ENCODE results near the gene INAFM1. TPM values are rescaled to one million over a fixed set of nuclear protein-coding genes. Genes with fewer than 3 reads are reported as not detected.

The INAFM1 gene
- total RNA-seq, 2 experiments from 2014 or later: 12.4 to 13.7 TPM

GRCh38 chr19:47230921-47231214 is 43.8 kb upstream of the INAFM1 start, which contains the start of gene BBC3:
BBC3 (minus strand) TSS chr19:47231199; CDS start chr19:47228431, 2,768 bp downstream.
- ChIA-PET CTCF (no interaction called here), POLR2A (no interaction called here)
- DNase-seq: no peak
- no peaks in the 10 kb centered on the region for H3K9me3 Mint-ChIP-seq
- H3K27ac Mint-ChIP-seq: peak within 1 kb of the TSS; percentile 63
- no peaks in the 10 kb centered on the region for H3K36me3 Mint-ChIP-seq
- peaks cover 24% of the 10 kb centered on the region for H3K4me1 Mint-ChIP-seq (ENCODE audit: low read depth)
- no peaks in the 10 kb centered on the region for H3K27me3 Mint-ChIP-seq
- peak within 1 kb of the TSS; percentile 71 for H3K4me3 Mint-ChIP-seq
- intact Hi-C loops (cut with micrococcal nuclease): loop anchor here (1.0 kb wide), 1 partner anchor 13 kb away; no protein-coding TSS in a partner anchor

GRCh38 chr19:47231215-47232054 is 43.2 kb upstream of the INAFM1 start:
- Mint-ChIP-seq H3K9me3 (no peaks in the 10 kb centered on the region), H3K36me3 (no peaks in the 10 kb centered on the region), H3K27me3 (no peaks in the 10 kb centered on the region), H3K4me3 (peak overlapping the region; percentile 71), H3K4me1 (ENCODE audit: low read depth) (peaks cover 24% of the 10 kb centered on the region), H3K27ac (peak overlapping the region; percentile 63)
- peak; percentile 93 for DNase-seq
- ChIA-PET POLR2A (interaction anchor here (1.4 kb wide), 1 partner anchor 13 kb away, joined by 5 read pairs; no protein-coding TSS in a partner anchor), CTCF (interaction anchor here (1.4 to 2.2 kb wide), 3 partner anchors 13 to 218 kb away, joined by 4 to 33 read pairs (median 7); no protein-coding TSS in a partner anchor)
- intact Hi-C loops (cut with micrococcal nuclease): loop anchor here (1.0 kb wide), 1 partner anchor 13 kb away; no protein-coding TSS in a partner anchor

GRCh38 chr19:47232422-47233211 is 42.1 kb upstream of the INAFM1 start:
- H3K36me3 Mint-ChIP-seq: no peaks in the 10 kb centered on the region
- H3K27me3 Mint-ChIP-seq: no peaks in the 10 kb centered on the region
- H3K27ac Mint-ChIP-seq: peak overlapping the region; percentile 74
- ChIA-PET CTCF (interaction anchor here (0.8 to 2.2 kb wide), 5 partner anchors 12 to 219 kb away, joined by 3 to 33 read pairs (median 4); partner anchors contain the start of gene CCDC9), POLR2A (interaction anchor here (1.0 to 1.4 kb wide), 5 partner anchors 10 to 102 kb away, joined by 3 to 5 read pairs (median 4); partner anchors contain the start of gene SAE1)
- H3K4me1 Mint-ChIP-seq (ENCODE audit: low read depth): peaks cover 20% of the 10 kb centered on the region
- H3K4me3 Mint-ChIP-seq: peak overlapping the region; percentile 71
- DNase-seq: peak; percentile 61
- intact Hi-C loops (cut with micrococcal nuclease): no loop called here
- H3K9me3 Mint-ChIP-seq: no peaks in the 10 kb centered on the region

- Mint-ChIP-seq H3K4me3 (no peak overlapping the region), H3K36me3 (no peaks in the 10 kb centered on the region), H3K4me1 (ENCODE audit: low read depth) (peaks cover 30% of the 10 kb centered on the region), H3K9me3 (no peaks in the 10 kb centered on the region), H3K27me3 (peaks cover 1% of the 10 kb centered on the region), H3K27ac (no peak overlapping the region)
- intact Hi-C loops (cut with micrococcal nuclease): no loop called here
- CTCF ChIA-PET: interaction anchor here (1.0 kb wide), 1 partner anchor 25 kb away, joined by 5 read pairs; no protein-coding TSS in a partner anchor
- no peak for DNase-seq
- POLR2A ChIA-PET: interaction anchor here (0.8 kb wide), 1 partner anchor 123 kb away, joined by 3 read pairs; the partner anchor contains the start of gene ZC3H4
Measured at GRCh38 chr19:47236072-47236675, 38.5 kb upstream of the INAFM1 start.

- ChIA-PET CTCF (interaction anchor here (0.7 to 1.6 kb wide), 3 partner anchors 13 to 28 kb away, joined by 3 to 4 read pairs (median 3); no protein-coding TSS in a partner anchor), POLR2A (interaction anchor here (1.9 kb wide), 1 partner anchor 13 kb away, joined by 10 read pairs; no protein-coding TSS in a partner anchor)
- intact Hi-C loops (cut with micrococcal nuclease): no loop called here
- no peaks in the 10 kb centered on the region for H3K36me3 Mint-ChIP-seq
- no peak for DNase-seq
- no peaks in the 10 kb centered on the region for H3K9me3 Mint-ChIP-seq
- peaks cover 21% of the 10 kb centered on the region for H3K4me1 Mint-ChIP-seq (ENCODE audit: low read depth)
- H3K4me3 Mint-ChIP-seq: no peak overlapping the region
- peaks cover 1% of the 10 kb centered on the region for H3K27me3 Mint-ChIP-seq
- H3K27ac Mint-ChIP-seq: no peak overlapping the region
Measured at GRCh38 chr19:47239152-47239551, 35.5 kb upstream of the INAFM1 start.

- H3K9me3 Mint-ChIP-seq: no peaks in the 10 kb centered on the region
- ChIA-PET CTCF (interaction anchor here (0.7 to 1.9 kb wide), 4 partner anchors 14 to 29 kb away, joined by 3 to 6 read pairs (median 4); no protein-coding TSS in a partner anchor), POLR2A (interaction anchor here (1.9 kb wide), 1 partner anchor 14 kb away, joined by 10 read pairs; no protein-coding TSS in a partner anchor)
- peaks cover 1% of the 10 kb centered on the region for H3K27me3 Mint-ChIP-seq
- H3K4me1 Mint-ChIP-seq (ENCODE audit: low read depth): peaks cover 24% of the 10 kb centered on the region
- intact Hi-C loops (cut with micrococcal nuclease): loop anchor here (5.0 kb wide), 1 partner anchor 217 kb away; no protein-coding TSS in a partner anchor
- H3K27ac Mint-ChIP-seq: no peak overlapping the region
- DNase-seq: peak; percentile 66
- no peaks in the 10 kb centered on the region for H3K36me3 Mint-ChIP-seq
- no peak overlapping the region for H3K4me3 Mint-ChIP-seq
Measured at GRCh38 chr19:47239610-47240296, 34.9 kb upstream of the INAFM1 start.

- Mint-ChIP-seq H3K27me3 (peaks cover 1% of the 10 kb centered on the region), H3K9me3 (no peaks in the 10 kb centered on the region), H3K4me3 (no peak overlapping the region), H3K4me1 (ENCODE audit: low read depth) (peaks cover 26% of the 10 kb centered on the region), H3K36me3 (no peaks in the 10 kb centered on the region), H3K27ac (no peak overlapping the region)
- intact Hi-C loops (cut with micrococcal nuclease): loop anchor here (5.0 kb wide), 1 partner anchor 218 kb away; no protein-coding TSS in a partner anchor
- ChIA-PET CTCF (interaction anchor here (1.9 kb wide), 1 partner anchor 30 kb away, joined by 6 read pairs; no protein-coding TSS in a partner anchor), POLR2A (interaction anchor here (1.3 to 1.9 kb wide), 2 partner anchors 14 kb away, joined by 5 to 10 read pairs; no protein-coding TSS in a partner anchor)
- no peak for DNase-seq
Measured at GRCh38 chr19:47240556-47240955, 34.1 kb upstream of the INAFM1 start.

GRCh38 chr19:47240996-47241918 is 33.4 kb upstream of the INAFM1 start:
- DNase-seq: peak; percentile 90
- Mint-ChIP-seq H3K36me3 (no peaks in the 10 kb centered on the region), H3K4me3 (no peak overlapping the region), H3K9me3 (no peaks in the 10 kb centered on the region), H3K27ac (no peak overlapping the region), H3K4me1 (ENCODE audit: low read depth) (peaks cover 26% of the 10 kb centered on the region), H3K27me3 (peaks cover 1% of the 10 kb centered on the region)
- intact Hi-C loops (cut with micrococcal nuclease): loop anchor here (1.0 to 5.0 kb wide), 2 partner anchors 62 to 219 kb away; no protein-coding TSS in a partner anchor
- POLR2A ChIA-PET: interaction anchor here (1.3 kb wide), 1 partner anchor 15 kb away, joined by 5 read pairs; no protein-coding TSS in a partner anchor
- CTCF ChIA-PET: interaction anchor here (1.9 kb wide), 1 partner anchor 31 kb away, joined by 6 read pairs; no protein-coding TSS in a partner anchor

- intact Hi-C loops (cut with micrococcal nuclease): loop anchor here (1.0 to 5.0 kb wide), 2 partner anchors 63 to 220 kb away; no protein-coding TSS in a partner anchor
- Mint-ChIP-seq H3K4me1 (ENCODE audit: low read depth) (peaks cover 26% of the 10 kb centered on the region), H3K27ac (no peak overlapping the region), H3K9me3 (no peaks in the 10 kb centered on the region), H3K27me3 (peaks cover 1% of the 10 kb centered on the region), H3K36me3 (no peaks in the 10 kb centered on the region), H3K4me3 (no peak overlapping the region)
- ChIA-PET POLR2A (interaction anchor here (1.2 to 1.3 kb wide), 2 partner anchors 10 to 16 kb away, joined by 4 to 5 read pairs; no protein-coding TSS in a partner anchor), CTCF (interaction anchor here (1.9 to 6.8 kb wide), 2 partner anchors 31 to 32 kb away, joined by 6 to 333 read pairs; no protein-coding TSS in a partner anchor)
- DNase-seq: no peak
Measured at GRCh38 chr19:47241919-47242577, 32.6 kb upstream of the INAFM1 start.

Data from activated CD4-positive, alpha-beta memory T cell treated with anti-CD3 and anti-CD28 coated beads for 36 hours (primary cell).